Adipocyte (in vitro differentiated cells): ENCODE results near the gene NCBP2.

Experiments
- DNase-seq: peaks from one replicate; pipeline ENCODE4 v3.0.0-alpha.2; 2015; ENCODE audit warnings: low read depth
- H3K27me3 ChIP-seq: replicated peaks from 2 replicates; pipeline ENCODE4 v1.7.0; 2013; ENCODE audit warnings: mild to moderate bottlenecking, low read length, moderate library complexity; ENCODE audit not compliant: control insufficient read depth, insufficient read depth
- H3K36me3 ChIP-seq: 2 replicates; pipeline ENCODE4 v1.7.0; 2013; ENCODE audit warnings: low read length, mild to moderate bottlenecking, moderate library complexity; ENCODE audit not compliant: control insufficient read depth, insufficient read depth, severe bottlenecking
- H3K4me1 ChIP-seq: 2 replicates; pipeline ENCODE4 v1.7.0; 2013; ENCODE audit warnings: mild to moderate bottlenecking, low read length, moderate library complexity; ENCODE audit not compliant: control insufficient read depth, insufficient read depth
- H3K4me3 ChIP-seq: 2 replicates; pipeline ENCODE4 v1.7.0; 2013; ENCODE audit warnings: mild to moderate bottlenecking, low read length, moderate library complexity
- H3K9ac ChIP-seq: 2 replicates; pipeline ENCODE4 v1.7.0; 2013; ENCODE audit warnings: mild to moderate bottlenecking, low read length, moderate library complexity
- H3K9me3 ChIP-seq: 2 replicates; pipeline ENCODE4 v1.7.0; 2013; ENCODE audit warnings: mild to moderate bottlenecking, low read length, moderate library complexity; ENCODE audit not compliant: control insufficient read depth

NCBP2 gene

GRCh38 chr3:196979545-196979944 lies 37.2 kb upstream of the NCBP2 start:
- Histone ChIP-seq H3K36me3 (no peaks in the 10 kb centered on the region), H3K9me3 (peaks cover 13% of the 10 kb centered on the region), H3K4me1 (peaks cover 26% of the 10 kb centered on the region), H3K4me3 (no peak overlapping the region), H3K9ac (peak overlapping the region; percentile 66), H3K27me3 (no peaks in the 10 kb centered on the region)
- DNase-seq, result peak; percentile 78

- no peaks in the 10 kb centered on the region for H3K36me3 ChIP-seq
- DNase-seq, result no peak
- H3K9me3 ChIP-seq, result no peaks in the 10 kb centered on the region
These were observed 34.6 kb upstream of the NCBP2 start for GRCh38 chr3:196976941-196977340.

GRCh38 chr3:196975349-196975748 lies 33.0 kb upstream of the NCBP2 start:
- H3K4me3 ChIP-seq, result no peak overlapping the region
- peaks cover 24% of the 10 kb centered on the region for H3K4me1 ChIP-seq
- H3K9me3 ChIP-seq, result no peaks in the 10 kb centered on the region
- no peak for DNase-seq
- H3K9ac ChIP-seq, result no peak overlapping the region
- no peaks in the 10 kb centered on the region for H3K27me3 ChIP-seq
- no peaks in the 10 kb centered on the region for H3K36me3 ChIP-seq

More at GRCh38 chr3:196976941-196977340, 34.6 kb upstream of the NCBP2 start:
- no peak overlapping the region for H3K4me3 ChIP-seq
- no peak overlapping the region for H3K9ac ChIP-seq
- H3K27me3 ChIP-seq, result no peaks in the 10 kb centered on the region
- H3K4me1 ChIP-seq, result peaks cover 26% of the 10 kb centered on the region

GRCh38 chr3:196974661-196975060 lies 32.3 kb upstream of the NCBP2 start:
- H3K9ac ChIP-seq, result no peak overlapping the region
- H3K9me3 ChIP-seq, result no peaks in the 10 kb centered on the region
- H3K4me1 ChIP-seq, result peaks cover 17% of the 10 kb centered on the region
- no peak for DNase-seq
- no peaks in the 10 kb centered on the region for H3K27me3 ChIP-seq
- H3K36me3 ChIP-seq, result no peaks in the 10 kb centered on the region
- H3K4me3 ChIP-seq, result no peak overlapping the region

- Histone ChIP-seq H3K9ac (no peak overlapping the region), H3K9me3 (no peaks in the 10 kb centered on the region), H3K4me1 (peaks cover 13% of the 10 kb centered on the region), H3K36me3 (no peaks in the 10 kb centered on the region), H3K4me3 (no peak overlapping the region), H3K27me3 (no peaks in the 10 kb centered on the region)
- no peak for DNase-seq
These were observed 28.9 kb upstream of the NCBP2 start for GRCh38 chr3:196971094-196971698.

- no peak for DNase-seq
- Histone ChIP-seq H3K4me1 (peaks cover 9% of the 10 kb centered on the region), H3K36me3 (no peaks in the 10 kb centered on the region), H3K9me3 (no peaks in the 10 kb centered on the region), H3K27me3 (no peaks in the 10 kb centered on the region), H3K9ac (peak overlapping the region; percentile 89), H3K4me3 (no peak overlapping the region)
These were observed 28.3 kb upstream of the NCBP2 start for GRCh38 chr3:196970547-196971093.

- H3K9me3 ChIP-seq, result no peaks in the 10 kb centered on the region
- peak overlapping the region; percentile 89 for H3K9ac ChIP-seq
- no peaks in the 10 kb centered on the region for H3K27me3 ChIP-seq
- peak; percentile 87 for DNase-seq
- H3K36me3 ChIP-seq, result peaks cover 5% of the 10 kb centered on the region
- peaks cover 6% of the 10 kb centered on the region for H3K4me1 ChIP-seq
- H3K4me3 ChIP-seq, result peak overlapping the region; percentile 87
These were observed 27.6 kb upstream of the NCBP2 start for GRCh38 chr3:196969660-196970546.

- no peaks in the 10 kb centered on the region for H3K27me3 ChIP-seq
- peak; percentile 56 for DNase-seq
- H3K9ac ChIP-seq, result peak overlapping the region; percentile 89
- H3K4me1 ChIP-seq, result peaks cover 6% of the 10 kb centered on the region
- H3K9me3 ChIP-seq, result no peaks in the 10 kb centered on the region
- peak overlapping the region; percentile 87 for H3K4me3 ChIP-seq
- peaks cover 5% of the 10 kb centered on the region for H3K36me3 ChIP-seq
These were observed 26.9 kb upstream of the NCBP2 start for GRCh38 chr3:196969134-196969659.

- H3K9ac ChIP-seq, result peak within 1 kb of the TSS; percentile 89
- DNase-seq, result peak; percentile 82
- peaks cover 5% of the 10 kb centered on the region for H3K36me3 ChIP-seq
- no peaks in the 10 kb centered on the region for H3K27me3 ChIP-seq
- H3K9me3 ChIP-seq, result no peaks in the 10 kb centered on the region
- H3K4me3 ChIP-seq, result peak within 1 kb of the TSS; percentile 87
- peaks cover 6% of the 10 kb centered on the region for H3K4me1 ChIP-seq
These were observed 26.2 kb upstream of the NCBP2 start, which contains the start of gene PIGZ for GRCh38 chr3:196968233-196969133. PIGZ (minus strand) TSS chr3:196968833; CDS start chr3:196952031, 16,802 bp downstream.

- Histone ChIP-seq H3K36me3 (peaks cover 5% of the 10 kb centered on the region), H3K4me3 (peak overlapping the region; percentile 87), H3K4me1 (peaks cover 6% of the 10 kb centered on the region), H3K27me3 (no peaks in the 10 kb centered on the region), H3K9me3 (no peaks in the 10 kb centered on the region), H3K9ac (peak overlapping the region; percentile 89)
- DNase-seq, result no peak
These were observed 25.3 kb upstream of the NCBP2 start for GRCh38 chr3:196967412-196968232.
